Measurements from ENCODE around the gene BHLHA15. TPM values are rescaled to one million over a fixed set of nuclear protein-coding genes. Genes with fewer than 3 reads are reported as not detected.

Gene BHLHA15
- total RNA-seq, 1 donor from 2014 or later = not detected

- no peaks in the 10 kb centered on the region for H3K9me3 Mint-ChIP-seq
- no peak overlapping the region for H3K4me3 Mint-ChIP-seq
- no peak for DNase-seq (ENCODE audit: low spot score in 2 of 2, unreplicated experiment in 2 of 2)
- H3K27me3 Mint-ChIP-seq (ENCODE audit: low read depth) = no peaks in the 10 kb centered on the region
- H3K36me3 Mint-ChIP-seq = peaks cover 13% of the 10 kb centered on the region
- TF ChIP-seq CTCF (IDR thresholded peaks at IDR 0.05; ENCODE audit: unreplicated experiment) = no peak
- no peaks in the 10 kb centered on the region for H3K4me1 Mint-ChIP-seq
- H3K27ac Mint-ChIP-seq = no peak overlapping the region
Observed at GRCh38 chr7:98232263-98232585, 21.0 kb downstream of the BHLHA15 start.

- Mint-ChIP-seq H3K27ac (no peak overlapping the region), H3K36me3 (peaks cover 10% of the 10 kb centered on the region), H3K27me3 (ENCODE audit: low read depth) (no peaks in the 10 kb centered on the region), H3K4me1 (no peaks in the 10 kb centered on the region), H3K4me3 (no peak overlapping the region), H3K9me3 (no peaks in the 10 kb centered on the region)
- no peak for TF ChIP-seq CTCF (IDR thresholded peaks at IDR 0.05; ENCODE audit: unreplicated experiment)
- DNase-seq (ENCODE audit: low spot score in 2 of 2, unreplicated experiment in 2 of 2) = no peak
Observed at GRCh38 chr7:98232799-98233198, 21.6 kb downstream of the BHLHA15 start.

GRCh38 chr7:98233219-98234070 lies 22.2 kb downstream of the BHLHA15 start:
- Mint-ChIP-seq H3K4me3 (no peak overlapping the region), H3K27me3 (ENCODE audit: low read depth) (no peaks in the 10 kb centered on the region), H3K9me3 (no peaks in the 10 kb centered on the region), H3K36me3 (peaks cover 6% of the 10 kb centered on the region), H3K27ac (no peak overlapping the region), H3K4me1 (no peaks in the 10 kb centered on the region)
- TF ChIP-seq CTCF (IDR thresholded peaks at IDR 0.05; ENCODE audit: unreplicated experiment) = no peak
- no peak for DNase-seq (ENCODE audit: low spot score in 2 of 2, unreplicated experiment in 2 of 2)

GRCh38 chr7:98234429-98235147 lies 23.3 kb downstream of the BHLHA15 start:
- no peak for DNase-seq (ENCODE audit: low spot score in 2 of 2, unreplicated experiment in 2 of 2)
- H3K27ac Mint-ChIP-seq = no peak overlapping the region
- no peaks in the 10 kb centered on the region for H3K4me1 Mint-ChIP-seq
- peaks cover 9% of the 10 kb centered on the region for H3K36me3 Mint-ChIP-seq
- H3K9me3 Mint-ChIP-seq = no peaks in the 10 kb centered on the region
- no peak for TF ChIP-seq CTCF (IDR thresholded peaks at IDR 0.05; ENCODE audit: unreplicated experiment)
- H3K27me3 Mint-ChIP-seq (ENCODE audit: low read depth) = no peaks in the 10 kb centered on the region
- H3K4me3 Mint-ChIP-seq = no peak overlapping the region

GRCh38 chr7:98235901-98236300 lies 24.7 kb downstream of the BHLHA15 start:
- Mint-ChIP-seq H3K36me3 (peaks cover 16% of the 10 kb centered on the region), H3K9me3 (no peaks in the 10 kb centered on the region), H3K27ac (no peak overlapping the region), H3K27me3 (ENCODE audit: low read depth) (no peaks in the 10 kb centered on the region), H3K4me1 (no peaks in the 10 kb centered on the region), H3K4me3 (no peak overlapping the region)
- DNase-seq (ENCODE audit: low spot score in 2 of 2, unreplicated experiment in 2 of 2) = no peak
- no peak for TF ChIP-seq CTCF (IDR thresholded peaks at IDR 0.05; ENCODE audit: unreplicated experiment)
